Fibroblast of skin of right biceps (primary cell): ENCODE results near the gene RGMA.

Source experiments
- DNase-seq: peaks from one replicate; pipeline ENCODE4 v3.0.0-alpha.2; 2013

The RGMA gene

GRCh38 chr15:93001156-93001555, 87.9 kb downstream of the RGMA start:
- no peak for DNase-seq

DNA sequence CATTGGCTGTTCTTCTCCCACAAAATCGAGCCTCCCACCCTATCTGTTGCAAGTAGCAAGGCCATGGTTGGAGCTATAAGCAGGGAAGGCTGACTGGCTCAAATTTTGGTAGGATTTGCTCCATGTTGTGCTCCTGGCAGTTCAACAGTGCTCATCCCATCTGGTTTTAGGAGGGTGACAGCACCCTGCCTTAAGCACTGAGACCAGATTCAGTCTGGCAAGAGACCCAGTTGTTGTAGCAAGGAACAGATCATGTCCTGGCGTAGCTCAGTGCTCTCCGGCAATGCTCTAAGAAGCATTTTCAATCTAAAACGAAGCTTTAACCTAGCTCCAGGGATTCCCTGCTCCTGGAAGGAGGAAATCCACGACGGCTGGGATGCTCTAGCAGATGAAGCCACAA, 91.2 kb downstream of the RGMA start:
- DNase-seq, result no peak

DNA sequence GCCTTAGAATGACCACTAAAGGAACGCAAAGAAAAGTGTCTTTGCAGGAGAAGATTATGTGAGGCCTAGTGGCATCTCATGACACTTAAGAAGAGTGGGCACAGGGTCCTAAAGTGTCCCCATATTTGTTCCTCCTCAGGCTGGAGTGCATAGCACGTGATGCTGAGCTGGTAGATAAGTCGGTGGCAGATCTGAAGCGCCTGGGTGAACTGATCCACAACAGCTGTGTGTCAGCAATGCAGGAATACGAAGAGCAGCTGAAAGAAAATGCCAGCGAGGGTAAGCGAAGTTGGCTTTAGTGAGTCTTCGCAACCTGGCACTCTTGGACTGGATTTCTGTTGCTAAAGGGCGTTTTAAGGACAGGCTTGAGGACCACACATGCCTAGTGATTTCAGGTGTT, 96.3 kb downstream of the RGMA start:
- no peak for DNase-seq

DNA sequence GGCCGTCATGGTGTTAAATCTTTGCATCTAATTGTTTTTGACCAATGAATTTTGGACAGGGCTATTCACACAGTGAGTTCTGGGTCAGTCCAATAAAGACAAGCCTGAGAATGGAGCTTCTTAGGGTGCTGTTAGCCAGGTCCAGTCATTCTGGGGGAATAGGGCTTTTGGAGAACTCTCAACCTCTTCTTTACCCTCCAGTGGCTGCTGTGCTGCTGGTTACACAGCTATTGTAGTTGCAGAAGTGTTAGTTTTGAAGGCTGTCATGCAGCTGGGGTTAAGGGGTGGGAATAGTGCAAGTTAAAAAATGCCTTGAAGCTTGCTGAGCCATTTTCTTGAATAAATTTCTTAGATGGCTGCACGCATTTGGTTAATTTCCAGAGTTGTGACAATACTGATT, 99.0 kb downstream of the RGMA start:
- DNase-seq, result no peak

GRCh38 chr15:92989470-92989869, 99.5 kb downstream of the RGMA start:
- no peak for DNase-seq
